ENCODE results near the gene OR6X1. TPM values are rescaled to one million over a fixed set of nuclear protein-coding genes. Genes with fewer than 3 reads are reported as not detected.

Gene OR6X1
- total and polyA plus RNA-seq, 2 of the 8 experiments (the other 6 are each of a cell fraction or from before 2014, with no cell fraction given), result not detected

GRCh38 chr11:123799438-123799837 lies 45.1 kb upstream of the OR6X1 start:
- Histone ChIP-seq H2BK120ac (replicated peaks; ENCODE audit: low read depth, low read length) (no peak overlapping the region), H2BK20ac (ENCODE audit: low read length) (no peak overlapping the region), H3K4me3 (ENCODE audit: extremely low read depth in 1 of 4, insufficient read depth in 2 of 4, low read depth in 3 of 4, low read length in 4 of 4) (no peak overlapping the region), H3K27me3 (replicated peaks in 1 of 4; ENCODE audit: control insufficient read depth in 3 of 4, extremely low read depth in 1 of 4, insufficient read depth in 3 of 4, low read length in 3 of 4) (no peaks in the 10 kb centered on the region), H4K91ac (replicated peaks; ENCODE audit: insufficient read length, low read length) (no peak overlapping the region), H3K23me2 (ENCODE audit: low read depth, low read length) (no peaks in the 10 kb centered on the region), H3K79me1 (ENCODE audit: low read depth, low read length) (no peaks in the 10 kb centered on the region), H3K27ac (ENCODE audit: low read depth, low read length) (no peak overlapping the region), H3K14ac (ENCODE audit: insufficient read length) (no peak overlapping the region), H4K8ac (ENCODE audit: extremely low read depth, insufficient read depth, low read length) (no peak overlapping the region), H3K4ac (replicated peaks; ENCODE audit: insufficient read length, low read depth, low read length) (no peak overlapping the region), H4K5ac (ENCODE audit: insufficient read length, low read depth, low read length) (no peak overlapping the region), H2BK5ac (ENCODE audit: low read depth, low read length) (no peak overlapping the region), H3K18ac (ENCODE audit: extremely low read depth, low read length) (no peak overlapping the region), H2AK5ac (ENCODE audit: low read depth, low read length) (no peak overlapping the region), H3K9ac (replicated peaks in 1 of 4; ENCODE audit: extremely low read depth in 1 of 4, low read depth in 3 of 4, low read length in 3 of 4) (no peak overlapping the region), H3K4me2 (ENCODE audit: insufficient read depth in 1 of 2, low read depth in 2 of 2, low read length in 2 of 2) (no peak overlapping the region), H2BK12ac (ENCODE audit: low read depth, low read length) (no peak overlapping the region), H3K56ac (replicated peaks; ENCODE audit: insufficient read length, low read depth, low read length) (no peak overlapping the region), H3K36me3 (ENCODE audit: control insufficient read depth in 2 of 4, insufficient read depth in 4 of 4, low read length in 3 of 4) (peaks cover 0 to 2% (median 0%) of the 10 kb centered on the region in 4 experiments; a peak in 1 of 8 replicates), H3K79me2 (ENCODE audit: control insufficient read depth in 1 of 2, insufficient read depth in 2 of 2, low read length in 2 of 2) (no peaks in the 10 kb centered on the region), H2AFZ (ENCODE audit: low read length) (no peak overlapping the region), H2BK15ac (ENCODE audit: low read length) (no peak overlapping the region), H3K4me1 (replicated peaks in 1 of 4; ENCODE audit: control insufficient read depth in 3 of 4, insufficient read depth in 4 of 4, low read length in 3 of 4) (no peaks in the 10 kb centered on the region), H3K9me3 (ENCODE audit: insufficient read depth in 2 of 2, low read depth in 1 of 2, low read length in 1 of 2) (no peaks in the 10 kb centered on the region), H3K23ac (ENCODE audit: insufficient read length) (no peak overlapping the region), H4K20me1 (replicated peaks in 1 of 2; ENCODE audit: control insufficient read depth in 1 of 2, insufficient read depth in 2 of 2, low read length in 2 of 2) (no peaks in the 10 kb centered on the region)
- CTCF ChIA-PET (ENCODE audit: partially characterized antibody), result interaction anchor here (0.7 to 1.2 kb wide), 2 partner anchors 49 to 456 kb away, joined by 3 to 4 read pairs; partner anchors contain the start of gene OR8G5
- 87% methylated on average over 4 of the region's 4 CpGs; no CpG with 5 or more reads in 1 of the 2 experiments for WGBS, 2 experiments (ENCODE audit: extremely low coverage in 1 of 2, insufficient coverage in 1 of 2, insufficient read length in 1 of 2, insufficient replicate concordance in 2 of 2, low coverage in 1 of 2, low lambda C conversion rate in 2 of 2, missing lambda C conversion rate in 1 of 2)
- no peak for DNase-seq (ENCODE audit: low read depth in 1 of 2, low spot score in 2 of 2)
- POLR2A ChIA-PET (ENCODE audit: partially characterized antibody), result interaction anchor here (0.6 kb wide), 1 partner anchor 499 kb away, joined by 3 read pairs; no protein-coding TSS in a partner anchor
- no peak for TF ChIP-seq SP4 (IDR thresholded peaks at IDR 0.05; ENCODE audit: low read length)
- no peak for TF ChIP-seq TCF12 (IDR thresholded peaks at IDR 0.05; ENCODE audit: low read depth, low read length)
- TF ChIP-seq RNF2 (IDR thresholded peaks at IDR 0.05; ENCODE audit: borderline replicate concordance, low read depth, low read length, missing control alignments, poor library complexity, severe bottlenecking), result no peak
- no peak for TF ChIP-seq CEBPB (IDR thresholded peaks at IDR 0.05; ENCODE audit: low read depth, low read length)
- no peak for FAIRE-seq
